ENCODE results near the gene KIF3C.

GRCh38 chr2:26017464-26018183, 35.3 kb upstream of the KIF3C start:
- no peak for TF ChIP-seq EHMT2 (IDR thresholded peaks at IDR 0.05; ENCODE audit: low read depth)
- TF ChIP-seq POLR2AphosphoS2 (conservative IDR thresholded peaks at IDR 0.05; ENCODE audit: low read length) = no peak
- no peak for TF ChIP-seq EP300 (IDR thresholded peaks at IDR 0.05)
- no peak for TF ChIP-seq RAD21 (conservative IDR thresholded peaks at IDR 0.05 in 1 of 2, IDR thresholded peaks at IDR 0.05 in 1 of 2)
- TF ChIP-seq, protein P1, sequence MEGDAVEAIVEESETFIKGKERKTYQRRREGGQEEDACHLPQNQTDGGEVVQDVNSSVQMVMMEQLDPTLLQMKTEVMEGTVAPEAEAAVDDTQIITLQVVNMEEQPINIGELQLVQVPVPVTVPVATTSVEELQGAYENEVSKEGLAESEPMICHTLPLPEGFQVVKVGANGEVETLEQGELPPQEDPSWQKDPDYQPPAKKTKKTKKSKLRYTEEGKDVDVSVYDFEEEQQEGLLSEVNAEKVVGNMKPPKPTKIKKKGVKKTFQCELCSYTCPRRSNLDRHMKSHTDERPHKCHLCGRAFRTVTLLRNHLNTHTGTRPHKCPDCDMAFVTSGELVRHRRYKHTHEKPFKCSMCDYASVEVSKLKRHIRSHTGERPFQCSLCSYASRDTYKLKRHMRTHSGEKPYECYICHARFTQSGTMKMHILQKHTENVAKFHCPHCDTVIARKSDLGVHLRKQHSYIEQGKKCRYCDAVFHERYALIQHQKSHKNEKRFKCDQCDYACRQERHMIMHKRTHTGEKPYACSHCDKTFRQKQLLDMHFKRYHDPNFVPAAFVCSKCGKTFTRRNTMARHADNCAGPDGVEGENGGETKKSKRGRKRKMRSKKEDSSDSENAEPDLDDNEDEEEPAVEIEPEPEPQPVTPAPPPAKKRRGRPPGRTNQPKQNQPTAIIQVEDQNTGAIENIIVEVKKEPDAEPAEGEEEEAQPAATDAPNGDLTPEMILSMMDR (IDR thresholded peaks at IDR 0.05) = no peak
- no peak for TF ChIP-seq REST (IDR thresholded peaks at IDR 0.05)
- no peak for TF ChIP-seq CEBPB (IDR thresholded peaks at IDR 0.05)
- no peak for TF ChIP-seq CHD2 (IDR thresholded peaks at IDR 0.05; ENCODE audit: low read length, partially characterized antibody)
- TF ChIP-seq ZNF302 (CRISPR knock-in tag; IDR thresholded peaks at IDR 0.05) = no peak
- no peak for TF ChIP-seq SMC3 (IDR thresholded peaks at IDR 0.05)
- no peak for TF ChIP-seq PHF8 (IDR thresholded peaks at IDR 0.05; ENCODE audit: borderline replicate concordance, low read depth)

Data from A549 (cell line).